Fibroblast of mammary gland (primary cell): ENCODE measurements around the gene NDUFA1.
"Not testable (repeated sequence)": the region's sequence is repeated elsewhere in the genome, so short reads cannot be mapped to it uniquely, and the experiment has no call there.

ENCODE experiments used
- DNase-seq: peaks from one replicate; pipeline ENCODE4 v3.0.0-alpha.2; 2010; ENCODE audit warnings: low read depth
- H3K4me3 ChIP-seq: 2 replicates; pipeline ENCODE4 v1.5.1; 2011; ENCODE audit warnings: low read depth, mild to moderate bottlenecking, low read length, moderate library complexity; ENCODE audit not compliant: control insufficient read depth
- TF ChIP-seq, protein P1 (sequence below): conservative IDR thresholded peaks from 2 replicates; pipeline ENCODE4 v1.5.1; 2011; ENCODE audit warnings: low read depth, low read length, inconsistent platforms; ENCODE audit not compliant: control insufficient read depth, insufficient read depth

Gene NDUFA1

DNA sequence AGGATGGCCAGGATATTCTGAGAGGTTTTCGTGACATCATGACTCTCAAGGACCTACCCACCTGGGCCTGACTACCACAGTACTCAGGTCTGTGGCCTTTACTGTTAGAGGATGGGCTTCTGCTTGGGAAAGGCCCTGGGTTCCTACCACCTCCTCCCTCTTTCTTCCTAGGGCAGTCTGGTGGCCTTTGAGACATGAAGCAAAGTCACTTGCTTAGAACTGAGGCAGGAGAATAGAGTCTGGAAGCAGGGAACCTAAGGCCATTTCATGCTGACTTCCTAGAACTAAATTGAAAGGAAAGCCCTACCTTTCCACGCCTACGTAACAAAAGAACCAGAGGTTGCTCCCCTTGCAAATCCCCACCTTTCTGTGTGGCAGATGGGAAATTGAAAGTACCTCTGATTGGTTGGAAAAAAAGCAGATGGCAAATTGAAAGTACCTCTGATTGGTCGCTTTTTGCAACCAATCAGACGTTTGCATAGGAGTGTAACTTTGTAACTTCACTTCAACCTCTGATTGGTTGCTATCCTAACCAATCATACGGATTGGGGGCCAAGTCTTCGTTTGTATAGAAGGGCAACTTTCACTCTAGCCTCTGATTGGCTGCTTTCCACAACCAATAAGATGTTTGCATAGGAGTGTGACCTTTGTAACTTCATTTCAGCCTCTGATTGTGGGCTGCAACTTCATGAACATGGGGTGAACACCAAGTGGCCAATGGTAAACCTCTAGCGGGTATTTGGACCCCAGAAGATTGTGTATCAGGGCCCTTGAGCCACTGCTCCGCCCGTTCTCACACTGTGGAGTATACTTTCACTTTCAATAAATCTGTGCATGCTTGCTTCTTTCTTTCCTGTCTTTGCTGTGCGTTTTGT, 14.2 kb downstream of the NDUFA1 start:
- DNase-seq, result peak; percentile 61
- no peak overlapping the region for H3K4me3 ChIP-seq
- TF ChIP-seq, protein P1, sequence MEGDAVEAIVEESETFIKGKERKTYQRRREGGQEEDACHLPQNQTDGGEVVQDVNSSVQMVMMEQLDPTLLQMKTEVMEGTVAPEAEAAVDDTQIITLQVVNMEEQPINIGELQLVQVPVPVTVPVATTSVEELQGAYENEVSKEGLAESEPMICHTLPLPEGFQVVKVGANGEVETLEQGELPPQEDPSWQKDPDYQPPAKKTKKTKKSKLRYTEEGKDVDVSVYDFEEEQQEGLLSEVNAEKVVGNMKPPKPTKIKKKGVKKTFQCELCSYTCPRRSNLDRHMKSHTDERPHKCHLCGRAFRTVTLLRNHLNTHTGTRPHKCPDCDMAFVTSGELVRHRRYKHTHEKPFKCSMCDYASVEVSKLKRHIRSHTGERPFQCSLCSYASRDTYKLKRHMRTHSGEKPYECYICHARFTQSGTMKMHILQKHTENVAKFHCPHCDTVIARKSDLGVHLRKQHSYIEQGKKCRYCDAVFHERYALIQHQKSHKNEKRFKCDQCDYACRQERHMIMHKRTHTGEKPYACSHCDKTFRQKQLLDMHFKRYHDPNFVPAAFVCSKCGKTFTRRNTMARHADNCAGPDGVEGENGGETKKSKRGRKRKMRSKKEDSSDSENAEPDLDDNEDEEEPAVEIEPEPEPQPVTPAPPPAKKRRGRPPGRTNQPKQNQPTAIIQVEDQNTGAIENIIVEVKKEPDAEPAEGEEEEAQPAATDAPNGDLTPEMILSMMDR, result no peak

DNA sequence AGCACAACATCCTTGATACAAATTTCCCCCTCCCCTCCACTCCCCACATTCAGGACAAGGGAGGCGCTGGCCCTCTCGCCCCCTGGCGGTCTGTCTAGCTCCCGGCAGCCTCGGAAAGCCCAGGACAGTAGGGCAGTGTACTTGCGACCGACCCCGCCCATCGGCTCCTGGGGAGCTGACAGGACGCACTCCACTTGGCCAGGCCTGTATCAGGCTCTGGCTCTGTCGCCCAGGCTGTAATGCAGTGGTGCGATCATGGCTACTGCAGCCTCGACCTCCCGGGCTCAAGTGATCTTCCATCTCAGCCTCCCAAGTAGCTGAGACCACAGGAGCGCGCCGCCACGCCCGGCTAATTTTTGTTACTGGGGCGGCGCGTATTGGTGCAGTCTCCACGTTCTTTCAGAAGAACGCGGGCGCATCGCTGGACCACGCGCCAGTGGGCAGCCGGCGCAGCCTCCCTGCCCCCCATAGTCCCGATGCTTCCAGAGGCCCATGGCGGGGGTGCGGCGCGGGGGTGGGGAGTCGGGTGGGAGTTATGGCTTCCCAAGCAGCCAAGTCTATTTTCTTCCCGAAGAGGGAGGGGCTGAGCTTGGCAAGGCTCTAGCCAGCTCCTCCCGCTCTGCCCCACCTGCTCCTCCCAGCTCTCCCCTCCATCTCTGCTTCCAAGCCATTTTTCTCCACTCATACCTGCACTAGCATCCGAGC, 16.2 kb downstream of the NDUFA1 start:
- peak overlapping the region; percentile 40 for H3K4me3 ChIP-seq
- peak; percentile 52 for DNase-seq
- TF ChIP-seq, protein P1, result peak; percentile 58

DNA sequence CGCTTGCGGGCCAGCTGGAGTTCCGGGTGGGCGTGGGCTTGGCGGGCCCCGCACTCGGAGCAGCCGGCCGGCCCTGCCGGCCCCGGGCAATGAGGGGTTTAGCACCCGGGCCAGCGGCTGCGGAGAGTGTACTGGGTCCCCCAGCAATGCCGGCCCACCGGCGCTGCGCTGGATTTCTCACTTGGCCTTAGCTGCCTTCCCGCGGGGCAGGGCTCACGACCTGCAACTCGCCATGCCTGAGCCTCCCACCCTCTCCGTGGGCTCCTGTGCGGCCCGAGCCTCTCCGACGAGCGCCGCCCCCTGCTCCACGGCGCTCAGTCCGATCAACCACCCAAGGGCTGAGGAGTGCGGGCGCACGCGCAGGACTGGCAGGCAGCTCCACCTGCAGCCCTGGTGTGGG, 19.0 kb downstream of the NDUFA1 start:
- H3K4me3 ChIP-seq, DNase-seq: not testable (repeated sequence)

DNA sequence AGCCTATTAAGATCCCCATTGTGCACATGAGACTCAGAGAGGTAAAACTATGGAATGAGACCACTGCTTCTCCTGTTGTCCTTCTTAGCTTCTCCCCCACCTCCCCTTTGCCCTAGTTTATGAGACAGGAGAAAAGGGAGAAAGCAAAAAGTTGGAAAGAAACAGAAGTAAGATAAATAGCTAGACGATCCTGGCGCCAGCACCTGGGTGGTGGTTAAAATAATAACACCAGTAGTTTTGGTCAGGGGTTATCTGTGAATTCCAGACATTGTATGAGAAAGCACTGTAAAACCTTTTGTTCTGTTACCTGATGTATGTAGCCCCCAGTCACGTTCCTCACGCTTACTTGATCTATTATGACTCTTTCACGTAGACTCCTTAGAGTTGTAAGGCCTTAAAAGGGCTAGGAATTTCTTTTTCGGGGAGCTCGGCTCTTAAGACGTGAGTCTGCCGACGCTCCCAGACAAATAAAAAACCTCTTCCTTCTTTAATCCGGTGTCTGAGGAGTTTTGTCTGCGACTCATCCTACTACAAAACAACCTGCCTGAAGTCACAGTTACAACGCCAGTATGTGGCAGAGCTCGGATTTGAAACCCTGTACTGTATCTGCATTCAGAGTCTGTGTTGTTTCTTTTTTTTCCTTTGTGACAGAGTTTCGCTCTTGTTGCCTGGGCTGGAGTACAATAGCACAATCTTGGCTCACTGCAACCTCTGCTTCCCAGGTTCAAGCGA, 20.5 kb downstream of the NDUFA1 start:
- not testable (repeated sequence) for DNase-seq, H3K4me3 ChIP-seq

DNA sequence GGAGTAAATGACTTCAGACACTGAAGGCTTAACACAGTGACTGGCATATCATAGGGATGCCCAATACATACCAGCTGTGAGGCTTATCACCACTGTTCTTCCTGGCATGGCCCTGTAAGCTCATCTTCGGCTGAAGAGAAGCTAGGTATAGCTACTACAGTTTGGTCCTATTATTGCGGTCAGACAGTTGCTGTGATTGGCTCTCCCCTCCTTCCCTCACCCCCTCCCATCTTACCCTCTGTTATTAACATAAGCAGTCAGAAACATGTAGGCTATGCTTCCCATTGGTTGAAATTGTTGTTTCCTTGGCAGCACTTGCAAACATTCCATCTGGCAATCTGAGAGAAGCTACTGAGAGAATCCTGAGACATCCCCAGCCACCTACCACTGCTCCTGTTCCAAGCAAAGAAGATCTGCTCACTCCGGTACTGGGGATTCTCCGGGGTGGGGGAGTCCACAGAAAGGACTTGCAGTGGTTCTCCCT, 24.3 kb downstream of the NDUFA1 start, which contains the start of gene AKAP14:
AKAP14 (plus strand) TSS at position 51 of the 484 bp plus-strand sequence. CDS start 7,331 bp downstream, outside the sequence.
- H3K4me3 ChIP-seq, result no peak within 1 kb of the TSS
- TF ChIP-seq, protein P1, result no peak
- no peak for DNase-seq

DNA sequence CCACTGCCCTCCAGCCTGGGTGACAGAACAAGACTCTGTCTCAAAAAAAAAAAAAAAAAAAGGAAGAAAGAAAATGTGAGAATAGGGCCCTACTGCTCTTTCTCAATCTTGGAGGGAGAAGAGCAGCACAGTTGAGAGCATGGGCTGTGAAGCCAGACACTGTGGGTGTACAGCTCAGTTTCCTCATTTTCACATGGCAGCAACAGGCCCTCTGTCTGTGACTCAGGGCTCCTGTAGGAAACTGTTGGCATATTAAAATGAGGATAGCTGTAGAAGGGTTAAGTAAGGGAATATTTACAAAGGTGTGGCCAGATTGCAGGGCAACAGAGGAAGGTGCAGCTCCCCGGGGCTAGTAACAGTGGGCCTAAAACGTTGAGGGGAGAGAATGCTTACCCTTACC, 27.5 kb downstream of the NDUFA1 start:
- no peak for DNase-seq
- H3K4me3 ChIP-seq, result no peak overlapping the region
- TF ChIP-seq, protein P1, result no peak

DNA sequence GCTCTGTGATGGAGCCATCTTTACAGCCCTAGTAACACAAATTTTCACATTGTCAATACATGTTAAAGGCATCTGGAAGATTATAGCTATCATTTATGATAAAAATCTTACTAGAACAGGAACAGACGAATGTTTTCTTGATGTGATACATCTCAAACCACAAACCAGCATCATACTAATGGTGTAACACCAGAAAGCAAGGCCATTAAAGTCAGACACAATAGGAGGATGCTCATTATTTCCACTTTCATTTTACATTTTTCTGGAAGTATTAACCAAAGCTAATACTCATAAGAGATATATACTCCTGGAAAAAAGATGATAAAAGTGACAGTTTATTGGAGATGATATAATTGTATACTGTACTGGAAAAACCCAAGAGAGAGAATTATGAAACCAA, 29.3 kb downstream of the NDUFA1 start:
- TF ChIP-seq, protein P1, result no peak
- no peak overlapping the region for H3K4me3 ChIP-seq
- no peak for DNase-seq
